Tibial artery (tissue), 4 donors: ENCODE measurements around the gene CYSLTR2.
"Not testable (repeated sequence)": the region's sequence is repeated elsewhere in the genome, so short reads cannot be mapped to it uniquely, and the experiment has no call there.

ENCODE experiments used
- DNase-seq, 2 donors: peaks; one replicate each; pipeline ENCODE4 v3.0.0-alpha.2; 2019
- H3K27ac ChIP-seq, 2 donors: fragments of 200-600 bp; sonication (generic) in 1 of 2; 1 replicate in 1 of 2; 2 replicates in 1 of 2; pipeline ENCODE4 v1.5.1; 2018 to 2019; ENCODE audit warnings: mild to moderate bottlenecking in 1 of 2
- H3K27me3 ChIP-seq, 2 donors: fragments of 200-600 bp; sonication (generic) in 1 of 2; one replicate each; pipeline versions ENCODE4 v1.5.1 to v1.6.0; 2016 to 2019
- H3K36me3 ChIP-seq, 3 donors: fragments of 200-600 bp; sonication (generic) in 2 of 3; one replicate each; pipeline ENCODE4 v1.5.1; 2016 to 2019; ENCODE audit warnings: mild to moderate bottlenecking in 2 of 3
- H3K4me1 ChIP-seq, 4 donors: fragments of 200-600 bp; sonication (generic) in 2 of 4; 1 replicate in 3 of 4; 2 replicates in 1 of 4; pipeline ENCODE4 v1.5.1; 2016 to 2019
- H3K4me3 ChIP-seq, 2 donors: fragments of 200-600 bp; sonication (generic) in 1 of 2; 1 replicate in 1 of 2; 2 replicates in 1 of 2; pipeline ENCODE4 v1.5.1; 2018 to 2019; ENCODE audit warnings: mild to moderate bottlenecking in 2 of 2
- H3K9me3 ChIP-seq, 3 donors: fragments of 200-600 bp; sonication (generic) in 1 of 3; one replicate each; pipeline ENCODE4 v1.5.1; 2016 to 2019
- CTCF ChIP-seq, 2 experiments: fragments of 200-600 bp in 1 of 2; fragments of 450-650 bp in 1 of 2; IDR thresholded peaks; one replicate each; pipeline ENCODE4 v1.5.1; 2017 to 2019; ENCODE audit warnings: antibody characterized with exemption in 2 of 2, mild to moderate bottlenecking in 1 of 2, moderate library complexity in 1 of 2
- intact Hi-C: fragments of 100-400 bp; cut with DNase I; formaldehyde crosslinking; loops from one replicate; pipeline ENCODE4 v1.15.0; 2023; ENCODE audit warnings: low total_unique reads

CYSLTR2 gene

DNA sequence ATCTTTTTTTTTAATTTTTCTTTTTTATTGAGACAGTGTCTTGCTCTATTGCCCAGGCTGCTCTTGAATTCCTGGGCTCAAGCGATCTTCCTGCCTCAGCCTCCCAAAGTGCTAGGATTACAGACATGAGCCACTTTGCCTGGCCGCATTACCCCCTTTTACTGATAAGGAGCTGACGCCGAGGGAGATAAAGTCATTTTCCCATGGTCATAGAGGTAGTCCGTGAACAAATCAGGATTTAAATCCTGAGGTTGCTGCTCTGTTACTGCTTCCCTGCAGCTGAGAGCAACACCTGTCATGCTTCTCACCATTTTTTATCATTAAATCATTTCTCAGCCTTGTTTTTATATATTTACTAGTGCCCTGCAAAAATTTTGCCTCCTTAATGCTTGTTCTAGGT is 7.4 kb downstream of the CYSLTR2 start:
- Histone ChIP-seq H3K4me3 (no peak overlapping the region), H3K9me3 (peaks cover 0 to 6% (median 0%) of the 10 kb centered on the region in 3 donors), H3K27me3 (no peaks in the 10 kb centered on the region), H3K36me3 (no peaks in the 10 kb centered on the region), H3K27ac (no peak overlapping the region), H3K4me1 (no peaks in the 10 kb centered on the region)
- DNase-seq = no peak
- TF ChIP-seq CTCF (IDR thresholded peaks at IDR 0.05) = no peak
- intact Hi-C loops = no loop called here

DNA sequence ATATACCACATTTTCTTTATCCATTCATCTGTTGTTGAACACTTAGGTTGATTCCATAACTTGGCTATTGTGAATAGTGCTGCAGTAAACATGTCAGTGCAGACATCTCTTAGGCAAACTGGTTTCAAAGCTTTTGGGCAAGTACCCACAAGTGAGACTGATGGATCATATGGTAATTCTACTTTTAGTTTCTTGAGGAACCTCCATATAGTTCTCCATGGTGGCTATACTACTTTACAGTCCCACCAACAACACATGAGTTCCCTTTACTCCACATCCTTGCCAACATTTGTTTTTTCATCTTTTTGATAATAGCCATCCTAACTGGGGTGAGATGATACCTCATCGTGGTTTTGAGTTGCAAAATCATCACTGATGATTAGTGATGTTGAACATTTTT is 8.5 kb downstream of the CYSLTR2 start:
- intact Hi-C loops = no loop called here
- DNase-seq = no peak
- no peaks in the 10 kb centered on the region for H3K36me3 ChIP-seq

GRCh38 chr13:48667136-48667535 is 13.4 kb downstream of the CYSLTR2 start:
- Histone ChIP-seq H3K27me3 (no peaks in the 10 kb centered on the region), H3K9me3 (peaks cover 0 to 24% (median 4%) of the 10 kb centered on the region in 3 donors), H3K4me3 (no peak overlapping the region), H3K4me1 (no peaks in the 10 kb centered on the region), H3K27ac (no peak overlapping the region), H3K36me3 (no peaks in the 10 kb centered on the region)
- DNase-seq = no peak
- no peak for TF ChIP-seq CTCF (IDR thresholded peaks at IDR 0.05)
- intact Hi-C loops = no loop called here

More for the DNA sequence above, 8.5 kb downstream of the CYSLTR2 start:
- Histone ChIP-seq H3K9me3 (peaks cover 0 to 6% (median 4%) of the 10 kb centered on the region in 3 donors), H3K27ac (no peak overlapping the region), H3K4me1 (no peaks in the 10 kb centered on the region), H3K27me3 (no peaks in the 10 kb centered on the region), H3K4me3 (no peak overlapping the region)
- TF ChIP-seq CTCF (IDR thresholded peaks at IDR 0.05) = no peak

DNA sequence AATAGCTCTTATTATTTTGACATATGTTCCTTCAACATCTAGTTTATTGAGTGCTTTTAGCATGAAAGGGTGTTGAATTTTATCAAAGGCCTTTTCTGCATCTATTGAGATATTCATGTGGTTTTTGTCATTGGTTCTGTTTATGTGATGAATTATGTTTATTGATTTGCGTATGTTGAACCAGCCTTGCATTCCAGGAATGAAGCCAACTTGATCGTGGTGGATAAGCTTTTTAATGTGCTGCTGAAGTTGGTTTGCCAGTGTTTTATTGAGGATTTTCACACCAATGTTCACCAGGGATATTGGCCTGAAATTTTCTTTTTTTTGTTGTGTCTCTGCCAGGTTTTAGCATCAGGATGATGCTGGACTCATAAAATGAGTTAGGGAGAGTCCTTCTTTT is 17.7 kb downstream of the CYSLTR2 start:
- H3K4me1 ChIP-seq, H3K27ac ChIP-seq, DNase-seq, H3K36me3 ChIP-seq, H3K4me3 ChIP-seq, intact Hi-C loops, H3K27me3 ChIP-seq: not testable (repeated sequence)
- H3K9me3 ChIP-seq = peaks cover 0 to 18% (median 4%) of the 10 kb centered on the region in 3 donors

- intact Hi-C loops = no loop called here
- H3K4me3 ChIP-seq = no peak overlapping the region
- TF ChIP-seq CTCF (IDR thresholded peaks at IDR 0.05) = no peak
- no peak for DNase-seq
- no peaks in the 10 kb centered on the region for H3K27me3 ChIP-seq
- peaks cover 0 to 11% (median 0%) of the 10 kb centered on the region in 3 donors for H3K9me3 ChIP-seq
- H3K36me3 ChIP-seq = no peaks in the 10 kb centered on the region
- no peaks in the 10 kb centered on the region for H3K4me1 ChIP-seq
- no peak overlapping the region for H3K27ac ChIP-seq
Measured at GRCh38 chr13:48675247-48675646, 21.5 kb downstream of the CYSLTR2 start.

DNA sequence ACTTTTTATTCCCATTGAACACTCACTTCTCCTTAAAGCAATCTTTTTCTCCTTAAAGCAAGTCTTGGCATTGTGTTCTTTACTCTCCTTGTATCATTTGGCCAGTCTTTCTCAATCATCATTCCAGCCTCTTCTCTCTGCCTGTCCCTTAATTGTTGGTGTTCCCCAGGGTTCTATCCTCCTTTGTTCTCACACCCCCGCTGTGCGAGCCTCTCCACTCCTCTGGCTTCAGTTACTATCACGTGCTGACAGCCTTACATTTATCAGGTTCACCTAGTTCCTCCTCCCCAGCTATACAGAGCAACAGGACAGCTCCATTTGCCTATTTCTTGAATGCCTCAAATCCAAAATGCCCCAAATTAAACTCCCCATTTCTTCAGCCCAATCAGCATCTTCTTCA is 24.6 kb downstream of the CYSLTR2 start:
- DNase-seq = no peak
- Histone ChIP-seq H3K4me1 (no peaks in the 10 kb centered on the region), H3K27ac (no peak overlapping the region), H3K36me3 (no peaks in the 10 kb centered on the region), H3K27me3 (no peaks in the 10 kb centered on the region), H3K9me3 (no peaks in the 10 kb centered on the region), H3K4me3 (no peak overlapping the region)
- TF ChIP-seq CTCF (IDR thresholded peaks at IDR 0.05) = no peak
- intact Hi-C loops = no loop called here
